DND-41 (cell line): Measurements from ENCODE around the gene PCED1B.

Experiments used
- ATAC-seq: fragments of 200-7000 bp; cut with Tn5 transposase; 3 replicates; pipeline ENCODE4 v1.9.1; 2021; ENCODE audit warnings: low read depth; ENCODE audit not compliant: insufficient read depth
- DNase-seq: peaks from one replicate; pipeline ENCODE4 v3.0.0-alpha.2; 2020
- H2AFZ ChIP-seq: 2 replicates; pipeline ENCODE4 v1.6.0; 2012; ENCODE audit warnings: low read depth, low read length
- H3K27ac ChIP-seq: 2 replicates; pipeline ENCODE4 v1.5.1; 2012; ENCODE audit warnings: low read length, inconsistent platforms
- H3K27me3 ChIP-seq: fragments of 200-600 bp; sonication (generic); 2 replicates; pipeline ENCODE4 v1.6.0; 2012; ENCODE audit warnings: low read length, mild to moderate bottlenecking, inconsistent platforms; ENCODE audit not compliant: insufficient read depth, poor library complexity
- H3K36me3 ChIP-seq: 2 replicates; pipeline ENCODE4 v1.5.1; 2012; ENCODE audit warnings: low read length, inconsistent platforms; ENCODE audit not compliant: insufficient read depth
- H3K4me1 ChIP-seq: 2 replicates; pipeline ENCODE4 v1.5.1; 2012; ENCODE audit warnings: mild to moderate bottlenecking, low read length; ENCODE audit not compliant: insufficient read depth
- H3K4me2 ChIP-seq: 2 replicates; pipeline ENCODE4 v1.6.0; 2012; ENCODE audit warnings: mild to moderate bottlenecking, moderate library complexity, low read length, inconsistent platforms; ENCODE audit not compliant: insufficient read depth
- H3K4me3 ChIP-seq, 2 experiments: fragments of 200-600 bp in 1 of 2; shearing (Covaris generic) in 1 of 2; 2 replicates each; pipeline ENCODE4 v1.5.1; 2012 to 2016; ENCODE audit warnings: inconsistent platforms in 2 of 2, low read length in 2 of 2, mild to moderate bottlenecking in 2 of 2, low read depth in 1 of 2, moderate library complexity in 1 of 2
- H3K79me2 ChIP-seq: 2 replicates; pipeline ENCODE4 v1.6.0; 2012; ENCODE audit warnings: low read length, inconsistent platforms; ENCODE audit not compliant: insufficient read depth
- H3K9ac ChIP-seq: 2 replicates; pipeline ENCODE4 v1.6.0; 2012; ENCODE audit warnings: low read depth, mild to moderate bottlenecking, inconsistent platforms, low read length, moderate library complexity
- H3K9me3 ChIP-seq: 2 replicates; pipeline ENCODE4 v1.5.1; 2012; ENCODE audit warnings: low read length, moderate library complexity, mild to moderate bottlenecking, inconsistent platforms; ENCODE audit not compliant: insufficient read depth, severe bottlenecking
- H4K20me1 ChIP-seq: 2 replicates; pipeline ENCODE4 v1.6.0; 2012; ENCODE audit warnings: low read length; ENCODE audit not compliant: insufficient read depth
- EZH2 ChIP-seq: IDR thresholded peaks from 3 replicates; pipeline ENCODE4 v1.6.1; 2012; ENCODE audit warnings: borderline replicate concordance, low read depth, mild to moderate bottlenecking, moderate library complexity, low read length, inconsistent platforms; ENCODE audit not compliant: severe bottlenecking
- TF ChIP-seq, protein P1 (sequence below): IDR thresholded peaks from 2 replicates; pipeline ENCODE4 v1.5.1; 2012; ENCODE audit warnings: borderline replicate concordance, low read length, moderate library complexity, mild to moderate bottlenecking; ENCODE audit not compliant: poor library complexity, severe bottlenecking; ENCODE audit errors: extremely low read depth

Gene PCED1B

DNA sequence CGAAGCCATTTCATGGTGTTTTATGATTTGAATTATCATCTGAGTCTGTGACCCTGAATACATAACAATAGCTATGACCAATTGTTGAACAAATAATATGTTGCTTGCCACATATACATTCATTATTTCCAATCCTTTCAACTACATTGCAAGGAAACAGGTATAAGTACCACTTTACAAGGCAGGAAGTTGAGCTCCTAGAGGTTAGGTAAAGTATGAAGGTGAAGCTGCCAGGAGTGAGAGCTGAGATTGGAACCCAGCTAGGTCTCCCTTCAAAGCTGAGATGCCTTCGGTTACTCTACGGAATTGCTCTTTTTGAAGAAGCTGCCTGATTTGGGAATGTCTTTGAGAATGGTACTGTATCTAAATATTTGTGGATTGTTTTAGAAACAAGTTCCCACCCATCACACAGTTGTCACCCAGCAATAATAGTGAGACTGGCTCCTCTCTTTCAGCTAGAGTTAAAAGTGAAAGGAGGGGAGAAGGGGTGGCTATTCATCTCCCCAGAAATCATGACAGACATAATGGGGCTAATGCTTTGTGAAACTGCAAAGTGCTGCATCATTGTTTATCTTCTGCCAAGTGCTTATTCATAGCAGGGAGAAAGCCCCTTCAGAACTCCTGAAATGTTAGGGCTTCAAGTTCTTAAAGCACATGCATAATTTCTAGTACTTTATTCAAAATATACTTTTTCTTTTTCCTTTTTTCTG lies 76.2 kb downstream of the PCED1B start:
- Histone ChIP-seq H3K27ac (no peak overlapping the region), H3K4me3 (no peak overlapping the region), H3K36me3 (no peaks in the 10 kb centered on the region), H3K79me2 (no peaks in the 10 kb centered on the region), H3K9ac (no peak overlapping the region), H4K20me1 (no peaks in the 10 kb centered on the region), H3K4me1 (no peaks in the 10 kb centered on the region), H3K27me3 (no peaks in the 10 kb centered on the region), H2AFZ (no peak overlapping the region), H3K4me2 (no peak overlapping the region), H3K9me3 (no peaks in the 10 kb centered on the region)
- DNase-seq (no peak), ATAC-seq (no peak)
- TF ChIP-seq EZH2, result no peak
- TF ChIP-seq, protein P1, sequence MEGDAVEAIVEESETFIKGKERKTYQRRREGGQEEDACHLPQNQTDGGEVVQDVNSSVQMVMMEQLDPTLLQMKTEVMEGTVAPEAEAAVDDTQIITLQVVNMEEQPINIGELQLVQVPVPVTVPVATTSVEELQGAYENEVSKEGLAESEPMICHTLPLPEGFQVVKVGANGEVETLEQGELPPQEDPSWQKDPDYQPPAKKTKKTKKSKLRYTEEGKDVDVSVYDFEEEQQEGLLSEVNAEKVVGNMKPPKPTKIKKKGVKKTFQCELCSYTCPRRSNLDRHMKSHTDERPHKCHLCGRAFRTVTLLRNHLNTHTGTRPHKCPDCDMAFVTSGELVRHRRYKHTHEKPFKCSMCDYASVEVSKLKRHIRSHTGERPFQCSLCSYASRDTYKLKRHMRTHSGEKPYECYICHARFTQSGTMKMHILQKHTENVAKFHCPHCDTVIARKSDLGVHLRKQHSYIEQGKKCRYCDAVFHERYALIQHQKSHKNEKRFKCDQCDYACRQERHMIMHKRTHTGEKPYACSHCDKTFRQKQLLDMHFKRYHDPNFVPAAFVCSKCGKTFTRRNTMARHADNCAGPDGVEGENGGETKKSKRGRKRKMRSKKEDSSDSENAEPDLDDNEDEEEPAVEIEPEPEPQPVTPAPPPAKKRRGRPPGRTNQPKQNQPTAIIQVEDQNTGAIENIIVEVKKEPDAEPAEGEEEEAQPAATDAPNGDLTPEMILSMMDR, result no peak

DNA sequence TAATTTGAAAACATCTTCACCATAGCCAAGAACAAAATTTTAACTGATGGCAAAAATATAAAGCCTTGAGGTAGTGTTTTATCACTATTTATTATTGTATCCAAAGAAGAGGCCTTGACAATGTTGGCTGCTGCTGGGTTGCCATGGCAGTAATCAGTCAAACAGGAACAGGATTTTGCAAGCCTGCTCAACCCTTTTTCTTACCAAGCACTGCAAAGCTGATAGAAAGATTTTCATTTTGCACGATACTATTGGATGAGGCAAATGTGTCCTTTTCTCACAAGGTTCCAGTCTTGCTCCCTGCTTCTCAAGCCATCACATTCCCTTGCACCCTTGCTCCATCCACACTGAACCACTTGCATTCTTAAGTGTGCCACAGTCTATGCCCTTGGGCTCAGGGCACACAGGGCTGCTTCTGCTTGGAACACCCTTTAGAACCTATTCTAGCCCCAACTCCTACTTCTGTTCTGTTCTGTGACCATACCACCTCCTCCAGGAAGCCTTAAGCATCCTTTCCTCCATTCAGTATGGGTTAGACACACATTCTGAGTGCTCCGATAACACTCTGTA lies 76.8 kb downstream of the PCED1B start:
- Histone ChIP-seq H3K9ac (no peak overlapping the region), H3K4me2 (no peak overlapping the region), H3K79me2 (no peaks in the 10 kb centered on the region), H4K20me1 (no peaks in the 10 kb centered on the region), H3K27ac (no peak overlapping the region), H3K4me3 (no peak overlapping the region), H3K4me1 (no peaks in the 10 kb centered on the region), H3K9me3 (no peaks in the 10 kb centered on the region), H2AFZ (no peak overlapping the region), H3K27me3 (no peaks in the 10 kb centered on the region), H3K36me3 (no peaks in the 10 kb centered on the region)
- DNase-seq (no peak), ATAC-seq (no peak)
- TF ChIP-seq EZH2, result no peak
- TF ChIP-seq, protein P1, result no peak

DNA sequence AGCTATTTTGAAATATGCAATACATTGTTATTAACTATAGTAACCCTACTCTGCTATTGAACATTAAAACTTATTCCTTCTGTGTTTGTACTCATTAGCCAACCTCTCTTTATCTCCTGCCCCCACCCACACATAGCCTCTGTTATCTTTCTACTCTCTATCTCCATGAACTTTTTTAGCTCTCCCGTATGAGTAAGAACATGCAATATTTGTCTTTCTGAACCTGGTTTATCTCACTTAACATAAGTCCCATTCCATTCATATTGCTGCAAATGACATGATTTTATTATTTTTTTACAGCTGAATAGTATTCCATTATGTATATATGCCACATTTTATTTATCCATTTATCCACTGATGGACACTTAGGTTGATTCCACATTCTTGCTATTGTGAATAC lies 79.4 kb downstream of the PCED1B start:
- Histone ChIP-seq H3K4me2 (no peak overlapping the region), H3K9me3 (no peaks in the 10 kb centered on the region), H3K27ac (no peak overlapping the region), H3K79me2 (no peaks in the 10 kb centered on the region), H3K4me1 (no peaks in the 10 kb centered on the region), H3K4me3 (no peak overlapping the region), H3K27me3 (no peaks in the 10 kb centered on the region), H2AFZ (no peak overlapping the region), H3K36me3 (no peaks in the 10 kb centered on the region), H4K20me1 (no peaks in the 10 kb centered on the region), H3K9ac (no peak overlapping the region)
- DNase-seq (no peak), ATAC-seq (no peak)
- TF ChIP-seq EZH2, result no peak
- TF ChIP-seq, protein P1, result no peak
